H1 (cell line): ENCODE data around the gene EML4. TPM values are rescaled to one million over a fixed set of nuclear protein-coding genes. Genes with fewer than 3 reads are reported as not detected.

Source experiments
- CTCF ChIA-PET: fragments of 300-600 bp; sonication (Branson Sonifier 250); formaldehyde crosslinking; loops from one replicate; lab custom pipeline; 2021; ENCODE audit not compliant: partially characterized antibody; lab: Charles Lee
- POLR2A ChIA-PET: fragments of 300-600 bp; sonication (Branson Sonifier 250); formaldehyde crosslinking; loops from one replicate; lab custom pipeline; 2021; ENCODE audit warnings: inconsistent platforms; ENCODE audit not compliant: partially characterized antibody; lab: Charles Lee
- DNase-seq, 2 experiments: peaks; one replicate each; pipeline versions ENCODE4 v3.0.0 to v3.0.0-alpha.2; 2010 to 2022; ENCODE audit warnings: low spot score in 2 of 2, low read depth in 1 of 2, mixed read lengths in 1 of 2
- FAIRE-seq: peaks from 2 replicates; lab custom pipeline; 2011; peaks lifted over from hg19 to GRCh38; lab: Jason Lieb, UNC
- H2AFZ ChIP-seq: 2 replicates; pipeline ENCODE4 v1.8.1; 2012; ENCODE audit warnings: low read length, inconsistent platforms
- H2AK5ac ChIP-seq: 2 replicates; pipeline ENCODE4 v1.6.1; 2013; ENCODE audit warnings: low read depth, low read length
- H2BK120ac ChIP-seq: replicated peaks from 2 replicates; pipeline ENCODE3; 2013; ENCODE audit warnings: low read depth, low read length, inconsistent platforms
- H2BK12ac ChIP-seq: 2 replicates; pipeline ENCODE4 v1.6.1; 2013; ENCODE audit warnings: low read depth, low read length
- H2BK15ac ChIP-seq: 2 replicates; pipeline ENCODE4 v1.6.1; 2013; ENCODE audit warnings: low read length
- H2BK20ac ChIP-seq: 2 replicates; pipeline ENCODE4 v1.6.1; 2013; ENCODE audit warnings: low read length
- H2BK5ac ChIP-seq: 2 replicates; pipeline ENCODE4 v1.6.1; 2013; ENCODE audit warnings: low read depth, low read length
- H3K14ac ChIP-seq: 2 replicates; pipeline ENCODE4 v1.6.1; 2013; ENCODE audit warnings: inconsistent platforms; ENCODE audit not compliant: insufficient read length
- H3K18ac ChIP-seq: 2 replicates; pipeline ENCODE4 v1.6.1; 2013; ENCODE audit warnings: low read length; ENCODE audit errors: extremely low read depth
- H3K23ac ChIP-seq: 2 replicates; pipeline ENCODE4 v1.6.1; 2013; ENCODE audit warnings: inconsistent platforms; ENCODE audit not compliant: insufficient read length
- H3K23me2 ChIP-seq: 2 replicates; pipeline ENCODE4 v1.6.1; 2013; ENCODE audit warnings: low read depth, low read length
- H3K27ac ChIP-seq: 2 replicates; pipeline ENCODE4 v1.6.1; 2011; ENCODE audit warnings: low read depth, low read length, inconsistent platforms
- H3K27me3 ChIP-seq, 4 experiments: replicated peaks in 1 of 4; 1 replicate in 1 of 4; 2 replicates in 3 of 4; pipeline versions ENCODE4 v1.6.1 to v1.8.1; 2011 to 2013; ENCODE audit warnings: low read length in 3 of 4, mild to moderate bottlenecking in 3 of 4, inconsistent platforms in 2 of 4, mixed read lengths in 2 of 4, moderate library complexity in 1 of 4; ENCODE audit not compliant: control insufficient read depth in 3 of 4, insufficient read depth in 3 of 4; ENCODE audit errors: extremely low read depth in 1 of 4
- H3K36me3 ChIP-seq, 4 experiments: 2 replicates each; pipeline versions ENCODE4 v1.6.1 to v1.8.1; 2011 to 2013; ENCODE audit warnings: mild to moderate bottlenecking in 4 of 4, low read length in 3 of 4, moderate library complexity in 2 of 4, control low read depth in 1 of 4, inconsistent platforms in 1 of 4; ENCODE audit not compliant: insufficient read depth in 4 of 4, control insufficient read depth in 2 of 4
- H3K4ac ChIP-seq: replicated peaks from 2 replicates; pipeline ENCODE3; 2013; ENCODE audit warnings: low read length, low read depth, mixed read lengths, inconsistent platforms; ENCODE audit not compliant: insufficient read length
- H3K4me1 ChIP-seq, 4 experiments: replicated peaks in 1 of 4; 1 replicate in 1 of 4; 2 replicates in 3 of 4; pipeline versions ENCODE4 v1.6.1 to v1.8.1; 2011 to 2013; ENCODE audit warnings: low read length in 3 of 4, inconsistent platforms in 2 of 4, mixed read lengths in 1 of 4; ENCODE audit not compliant: insufficient read depth in 4 of 4, control insufficient read depth in 3 of 4
- H3K4me2 ChIP-seq, 2 experiments: 2 replicates each; pipeline versions ENCODE4 v1.6.1 to v1.8.1; 2011 to 2013; ENCODE audit warnings: low read depth in 2 of 2, low read length in 2 of 2, control low read depth in 1 of 2, inconsistent platforms in 1 of 2, mild to moderate bottlenecking in 1 of 2; ENCODE audit not compliant: insufficient read depth in 1 of 2
- H3K4me3 ChIP-seq, 4 experiments: fragments of 200-600, 300-600 bp in 1 of 4; sonication (generic), shearing (Covaris generic), sonication (Bioruptor Twin) in 1 of 4; 2 replicates each; pipeline versions ENCODE4 v1.5.1 to v1.8.1; 2011 to 2016; ENCODE audit warnings: low read length in 4 of 4, low read depth in 3 of 4, control low read depth in 2 of 4, inconsistent platforms in 2 of 4, mild to moderate bottlenecking in 2 of 4, mixed read lengths in 1 of 4, moderate library complexity in 1 of 4; ENCODE audit not compliant: insufficient read depth in 2 of 4; ENCODE audit errors: extremely low read depth in 1 of 4
- H3K56ac ChIP-seq: replicated peaks from 2 replicates; pipeline ENCODE3; 2013; ENCODE audit warnings: low read depth, mild to moderate bottlenecking, mixed read lengths, low read length, inconsistent platforms; ENCODE audit not compliant: insufficient read length
- H3K79me1 ChIP-seq: 2 replicates; pipeline ENCODE4 v1.6.1; 2013; ENCODE audit warnings: low read depth, low read length, control low read depth
- H3K79me2 ChIP-seq, 2 experiments: 2 replicates each; pipeline versions ENCODE4 v1.6.1 to v1.8.1; 2012 to 2013; ENCODE audit warnings: low read length in 2 of 2, mild to moderate bottlenecking in 2 of 2, inconsistent platforms in 1 of 2; ENCODE audit not compliant: insufficient read depth in 2 of 2, control insufficient read depth in 1 of 2
- H3K9ac ChIP-seq, 4 experiments: replicated peaks in 1 of 4; 1 replicate in 1 of 4; 2 replicates in 3 of 4; pipeline versions ENCODE4 v1.6.1 to v1.8.1; 2011 to 2013; ENCODE audit warnings: low read depth in 3 of 4, low read length in 3 of 4, control low read depth in 2 of 4, mild to moderate bottlenecking in 2 of 4, moderate library complexity in 2 of 4, inconsistent platforms in 1 of 4; ENCODE audit errors: extremely low read depth in 1 of 4
- H3K9me3 ChIP-seq, 2 experiments: 2 replicates each; pipeline versions ENCODE4 v1.6.1 to v1.8.1; 2012 to 2013; ENCODE audit warnings: mild to moderate bottlenecking in 2 of 2, moderate library complexity in 2 of 2, control low read depth in 1 of 2, inconsistent platforms in 1 of 2, low read depth in 1 of 2, low read length in 1 of 2, mixed read lengths in 1 of 2; ENCODE audit not compliant: insufficient read depth in 2 of 2
- H4K20me1 ChIP-seq, 2 experiments: replicated peaks in 1 of 2; 2 replicates each; pipeline versions ENCODE3 to v1.8.1; 2011 to 2013; ENCODE audit warnings: inconsistent platforms in 2 of 2, low read length in 2 of 2, mild to moderate bottlenecking in 1 of 2; ENCODE audit not compliant: insufficient read depth in 2 of 2, control insufficient read depth in 1 of 2
- H4K5ac ChIP-seq: 2 replicates; pipeline ENCODE4 v1.6.1; 2013; ENCODE audit warnings: low read length, low read depth, mixed read lengths, inconsistent platforms; ENCODE audit not compliant: insufficient read length
- H4K8ac ChIP-seq: 2 replicates; pipeline ENCODE4 v1.8.0; 2013; ENCODE audit warnings: mild to moderate bottlenecking, moderate library complexity, low read length, inconsistent platforms; ENCODE audit not compliant: insufficient read depth; ENCODE audit errors: extremely low read depth
- H4K91ac ChIP-seq: replicated peaks from 2 replicates; pipeline ENCODE3; 2013; ENCODE audit warnings: low read length, mixed read lengths, inconsistent platforms; ENCODE audit not compliant: insufficient read length
- RBBP5 ChIP-seq: IDR thresholded peaks from 2 replicates; pipeline ENCODE4 v1.7.1; 2012; ENCODE audit warnings: low read depth, mild to moderate bottlenecking, inconsistent platforms, low read length, moderate library complexity, borderline replicate concordance
- TEAD4 ChIP-seq: IDR thresholded peaks from 2 replicates; pipeline ENCODE4 v1.6.1; 2012; ENCODE audit warnings: low read depth, low read length, inconsistent platforms, mixed read lengths
- WGBS, 2 experiments: shearing (Covaris generic) in 1 of 2; methylation state at CpG; one replicate each; pipeline versions ENCODE4 v1.1.6 to v1.1.7; 2013 to 2015; ENCODE audit warnings: low lambda C conversion rate in 2 of 2, mixed read lengths in 2 of 2, inconsistent platforms in 1 of 2, low coverage in 1 of 2, missing lambda C conversion rate in 1 of 2; ENCODE audit not compliant: insufficient replicate concordance in 2 of 2, insufficient coverage in 1 of 2, insufficient read length in 1 of 2; ENCODE audit errors: extremely low coverage in 1 of 2, missing lambda C conversion rate in 1 of 2; 5-methylcytosine and 5-hydroxymethylcytosine counted together
- polyA plus RNA-seq, 7 experiments: library from polyadenylated mRNA; depleted of rRNA in 3 of 7; stranded (reverse) in 5 of 7; unstranded in 2 of 7; fragments of >200 nt in 5 of 7; fragments of 200-250 nt in 2 of 7; gene quantifications; 1 replicate in 5 of 7; 2 replicates in 1 of 7; 4 replicates in 1 of 7; pipeline versions ENCODE4 v1.2.1 to v1.2.3, GENCODE V29; 2011 to 2013; ENCODE audit warnings: missing spikeins in 2 of 7, mixed read lengths in 2 of 7
- total RNA-seq: library from RNA; stranded (reverse); fragmentation: NEBNext Ultra II Directional; extraction: Animal tissue kit (Norgen Biotek cat#: 25700); gene quantifications from 2 replicates; pipeline ENCODE4 v1.2.1, GENCODE V29; 2021

EML4 gene
- total and polyA plus RNA-seq, 2 of the 8 experiments (the other 6 are each of a cell fraction or from before 2014, with no cell fraction given), result 50.1 to 104 TPM

GRCh38 chr2:42233976-42234441, 64.9 kb downstream of the EML4 start:
- no peak overlapping the region for H3K4me2 ChIP-seq

More at GRCh38 chr2:42233976-42234441, 64.9 kb downstream of the EML4 start:
- Histone ChIP-seq H3K36me3 (no peaks in the 10 kb centered on the region), H2BK5ac (no peak overlapping the region), H3K27ac (no peak overlapping the region), H3K56ac (no peak overlapping the region), H3K18ac (no peak overlapping the region), H4K5ac (no peak overlapping the region), H2AK5ac (no peak overlapping the region), H4K8ac (no peak overlapping the region), H3K4me1 (peaks cover 0 to 6% (median 1%) of the 10 kb centered on the region in 4 experiments; a peak in 3 of 7 replicates), H3K14ac (no peak overlapping the region), H2BK12ac (no peak overlapping the region), H3K27me3 (no peaks in the 10 kb centered on the region), H2BK15ac (no peak overlapping the region), H3K79me2 (peaks cover 0 to 64% of the 10 kb centered on the region in 2 experiments; a peak in 2 of 4 replicates), H4K91ac (no peak overlapping the region), H4K20me1 (peaks cover 2 to 7% of the 10 kb centered on the region in 2 experiments), H3K4ac (no peak overlapping the region), H2BK20ac (no peak overlapping the region), H3K23ac (no peak overlapping the region), H2BK120ac (no peak overlapping the region), H3K9ac (0 out of 7 replicates have a peak overlapping the region, but pooled peaks of 1 of the 4 experiments have one; percentile 10), H3K9me3 (no peaks in the 10 kb centered on the region), H2AFZ (no peak overlapping the region), H3K4me3 (no peak overlapping the region), H3K23me2 (no peaks in the 10 kb centered on the region), H3K79me1 (no peaks in the 10 kb centered on the region)
- 81% methylated on average over 5 of the region's 5 CpGs; no CpG with 5 or more reads in 1 of the 2 experiments for WGBS, 2 experiments
- DNase-seq (no peak), FAIRE-seq (peak; percentile 62)
- TF ChIP-seq TEAD4 (0 out of 2 replicates have a peak, but pooled peaks have one; percentile 57), RBBP5 (no peak)
- POLR2A ChIA-PET, result interaction anchor here (0.6 kb wide), 1 partner anchor 233 kb away, joined by 3 read pairs; no protein-coding TSS in a partner anchor
- CTCF ChIA-PET, result interaction anchor here (1.6 to 8.0 kb wide), 5 partner anchors 30 to 147 kb away, joined by 4 to 96 read pairs (median 6); no protein-coding TSS in a partner anchor
